Cardiac fibroblast (primary cell): Measurements from ENCODE around the gene SLC26A3.

Source experiments
- DNase-seq, 2 donors: peaks; one replicate each; pipeline versions ENCODE4 v3.0.0 to v3.0.0-alpha.2; 2010; ENCODE audit warnings: low read depth in 2 of 2
- H3K4me3 ChIP-seq, 2 donors: replicated peaks in 1 of 2; 1 replicate in 1 of 2; 2 replicates in 1 of 2; pipeline ENCODE4 v1.5.1; 2011; ENCODE audit warnings: low read depth in 2 of 2, low read length in 2 of 2, mild to moderate bottlenecking in 2 of 2, moderate library complexity in 1 of 2
- TF ChIP-seq, protein P1 (sequence below): IDR thresholded peaks from one replicate; pipeline ENCODE4 v1.5.1; 2011; ENCODE audit warnings: low read depth, mild to moderate bottlenecking, low read length, inconsistent platforms

The SLC26A3 gene

DNA sequence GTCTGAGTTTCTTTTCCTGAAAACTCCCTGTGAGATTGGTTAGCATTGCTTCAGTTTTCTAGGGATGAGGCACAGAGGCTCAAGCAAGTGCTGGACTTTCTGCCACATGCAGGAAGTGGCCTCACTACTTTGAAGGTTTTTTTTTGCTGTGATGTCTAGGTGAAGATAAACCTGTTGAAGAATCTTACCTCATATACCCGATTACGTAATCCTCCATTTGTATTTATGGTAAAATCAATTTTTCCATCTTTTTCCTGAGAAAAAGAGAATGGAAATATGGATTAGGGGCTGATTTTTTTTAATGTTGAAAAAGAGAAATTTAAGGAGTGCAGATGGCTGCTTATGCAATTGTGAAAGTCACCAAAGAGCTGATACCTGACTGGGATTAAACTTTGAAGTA lies 35.6 kb downstream of the SLC26A3 start:
- no peak overlapping the region for H3K4me3 ChIP-seq
- TF ChIP-seq, protein P1, sequence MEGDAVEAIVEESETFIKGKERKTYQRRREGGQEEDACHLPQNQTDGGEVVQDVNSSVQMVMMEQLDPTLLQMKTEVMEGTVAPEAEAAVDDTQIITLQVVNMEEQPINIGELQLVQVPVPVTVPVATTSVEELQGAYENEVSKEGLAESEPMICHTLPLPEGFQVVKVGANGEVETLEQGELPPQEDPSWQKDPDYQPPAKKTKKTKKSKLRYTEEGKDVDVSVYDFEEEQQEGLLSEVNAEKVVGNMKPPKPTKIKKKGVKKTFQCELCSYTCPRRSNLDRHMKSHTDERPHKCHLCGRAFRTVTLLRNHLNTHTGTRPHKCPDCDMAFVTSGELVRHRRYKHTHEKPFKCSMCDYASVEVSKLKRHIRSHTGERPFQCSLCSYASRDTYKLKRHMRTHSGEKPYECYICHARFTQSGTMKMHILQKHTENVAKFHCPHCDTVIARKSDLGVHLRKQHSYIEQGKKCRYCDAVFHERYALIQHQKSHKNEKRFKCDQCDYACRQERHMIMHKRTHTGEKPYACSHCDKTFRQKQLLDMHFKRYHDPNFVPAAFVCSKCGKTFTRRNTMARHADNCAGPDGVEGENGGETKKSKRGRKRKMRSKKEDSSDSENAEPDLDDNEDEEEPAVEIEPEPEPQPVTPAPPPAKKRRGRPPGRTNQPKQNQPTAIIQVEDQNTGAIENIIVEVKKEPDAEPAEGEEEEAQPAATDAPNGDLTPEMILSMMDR = no peak
- no peak for DNase-seq

DNA sequence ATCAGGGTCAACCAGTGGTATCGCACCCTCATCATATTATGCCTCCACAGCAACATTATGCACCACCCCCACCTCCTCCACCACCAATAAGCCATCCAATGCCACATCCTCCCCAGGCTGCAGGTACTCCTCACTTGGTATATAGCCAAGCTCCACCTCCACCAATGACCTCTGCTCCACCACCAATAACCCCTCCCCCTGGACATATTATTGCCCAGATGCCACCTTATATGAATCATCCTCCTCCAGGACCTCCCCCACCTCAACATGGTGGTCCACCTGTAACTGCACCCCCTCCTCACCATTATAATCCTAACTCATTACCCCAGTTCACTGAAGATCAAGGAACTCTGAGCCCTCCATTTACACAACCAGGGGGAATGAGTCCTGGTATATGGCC lies 44.4 kb downstream of the SLC26A3 start:
- TF ChIP-seq, protein P1 = no peak

GRCh38 chr7:107754642-107755041 lies 48.4 kb downstream of the SLC26A3 start:
- no peak for DNase-seq
- TF ChIP-seq, protein P1 = peak; percentile 18
- H3K4me3 ChIP-seq = no peak overlapping the region

More for the DNA sequence above, 44.4 kb downstream of the SLC26A3 start:
- no peak overlapping the region for H3K4me3 ChIP-seq
- no peak for DNase-seq

DNA sequence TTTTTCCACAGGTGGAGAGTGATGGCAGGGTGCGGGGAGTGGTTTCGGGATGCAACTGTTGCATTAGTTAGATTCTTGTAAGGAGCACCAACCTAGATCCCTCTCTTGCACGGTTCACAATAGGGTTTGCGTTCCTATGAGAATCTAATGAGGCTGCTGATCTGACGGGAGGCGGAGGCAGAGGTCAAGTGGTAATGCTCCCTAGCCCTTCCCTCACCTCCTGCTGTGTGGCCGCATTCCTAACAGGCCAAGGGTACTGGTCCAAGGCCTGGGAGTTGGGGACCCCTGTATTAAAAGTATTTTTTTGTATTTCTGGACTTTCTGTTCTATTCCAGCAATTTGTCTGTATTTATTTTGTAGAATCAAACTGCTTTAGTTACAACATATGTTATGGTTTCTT lies 51.9 kb downstream of the SLC26A3 start:
- DNase-seq = no peak
- no peak overlapping the region for H3K4me3 ChIP-seq
- TF ChIP-seq, protein P1 = no peak

DNA sequence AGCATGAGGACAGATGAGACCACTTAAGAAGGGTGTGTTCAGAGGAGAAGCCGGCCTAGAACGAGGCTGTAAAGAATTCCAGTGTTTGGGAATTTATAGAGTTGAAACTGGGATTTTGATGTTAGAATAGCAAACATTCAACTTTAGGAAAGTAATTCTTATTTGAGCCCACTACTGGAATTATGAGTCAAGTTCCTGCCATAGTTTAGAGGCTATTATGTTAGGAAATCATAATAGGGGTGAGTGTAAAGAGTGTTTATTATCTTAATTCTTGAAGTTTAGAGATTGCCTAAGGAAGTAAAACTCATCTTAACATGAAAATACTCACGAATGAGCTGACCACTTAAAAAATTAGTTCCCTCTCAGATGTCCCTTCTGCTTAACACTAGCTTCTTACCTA lies 57.0 kb downstream of the SLC26A3 start:
- no peak for DNase-seq
- H3K4me3 ChIP-seq = peak overlapping the region in 1 of 2 donors; percentile 1
- TF ChIP-seq, protein P1 = no peak

DNA sequence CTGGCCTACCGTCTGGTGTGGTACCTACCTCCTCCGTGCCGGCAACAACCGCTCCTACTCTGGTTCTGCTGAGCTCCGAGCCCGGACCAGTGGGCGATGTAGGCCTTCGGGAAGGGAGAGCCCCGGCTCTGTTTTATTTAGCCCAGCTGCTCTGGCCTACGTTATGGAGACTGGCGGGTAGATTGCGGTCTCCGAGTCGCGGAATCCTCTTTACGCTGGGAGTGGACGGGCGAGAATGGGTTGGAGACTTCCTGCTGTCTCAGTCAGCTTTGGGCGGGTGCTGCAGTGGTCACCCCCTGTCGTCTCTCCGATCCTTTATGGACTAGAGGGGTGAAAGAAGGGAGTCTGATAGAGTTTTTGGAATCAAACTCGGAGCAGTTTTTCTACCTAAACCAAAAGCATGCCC lies 58.7 kb downstream of the SLC26A3 start:
- peak overlapping the region; percentile 84 to 85 for H3K4me3 ChIP-seq
- no peak for DNase-seq
- TF ChIP-seq, protein P1 = no peak
